Liver (tissue), 9 donors: ENCODE results near the gene ZNF296. TPM values are rescaled to one million over a fixed set of nuclear protein-coding genes. Genes with fewer than 3 reads are reported as not detected.

Experiments used
- DNase-seq: peaks from one replicate; pipeline ENCODE4 v3.0.0-alpha.2; 2017; ENCODE audit warnings: low spot score
- H3K27ac ChIP-seq, 2 donors: one replicate each; pipeline ENCODE4 v1.7.0; 2013; ENCODE audit warnings: inconsistent platforms in 2 of 2, low read length in 2 of 2, control low read depth in 1 of 2, low read depth in 1 of 2, mild to moderate bottlenecking in 1 of 2
- H3K27me3 ChIP-seq, 4 donors: one replicate each; pipeline versions ENCODE4 v1.6.1 to v1.7.0; 2013; ENCODE audit warnings: low read length in 3 of 4, inconsistent platforms in 1 of 4, mild to moderate bottlenecking in 1 of 4, moderate library complexity in 1 of 4; ENCODE audit not compliant: control insufficient read depth in 4 of 4, insufficient read depth in 4 of 4
- H3K36me3 ChIP-seq, 4 donors: one replicate each; pipeline versions ENCODE4 v1.6.1 to v1.7.0; 2013; ENCODE audit warnings: low read length in 3 of 4, mild to moderate bottlenecking in 3 of 4, low read depth in 1 of 4, moderate library complexity in 1 of 4; ENCODE audit not compliant: control insufficient read depth in 4 of 4, insufficient read depth in 3 of 4
- H3K4me1 ChIP-seq, 4 donors: one replicate each; pipeline versions ENCODE4 v1.6.1 to v1.7.0; 2013; ENCODE audit warnings: low read length in 3 of 4, mild to moderate bottlenecking in 3 of 4, moderate library complexity in 1 of 4; ENCODE audit not compliant: control insufficient read depth in 4 of 4, insufficient read depth in 4 of 4
- H3K4me3 ChIP-seq, 3 donors: one replicate each; pipeline versions ENCODE4 v1.6.1 to v1.7.0; 2013; ENCODE audit warnings: low read length in 3 of 3, control low read depth in 1 of 3, low read depth in 1 of 3, mild to moderate bottlenecking in 1 of 3
- H3K9ac ChIP-seq, 2 donors: one replicate each; pipeline ENCODE4 v1.7.0; 2013; ENCODE audit warnings: low read length in 2 of 2, mild to moderate bottlenecking in 2 of 2, moderate library complexity in 2 of 2, control low read depth in 1 of 2, low read depth in 1 of 2
- H3K9me3 ChIP-seq, 4 donors: one replicate each; pipeline versions ENCODE4 v1.6.1 to v1.7.0; 2013; ENCODE audit warnings: low read length in 3 of 4; ENCODE audit not compliant: control insufficient read depth in 4 of 4
- EGR1 ChIP-seq, 2 donors: IDR thresholded peaks; 2 replicates each; pipeline ENCODE4 v1.6.1; 2016 to 2018; ENCODE audit warnings: antibody characterized with exemption in 2 of 2, low read depth in 2 of 2
- FOXA1 ChIP-seq: IDR thresholded peaks from 2 replicates; pipeline ENCODE4 v1.6.1; 2016; ENCODE audit warnings: antibody characterized with exemption
- FOXA2 ChIP-seq: IDR thresholded peaks from 2 replicates; pipeline ENCODE4 v1.6.1; 2016; ENCODE audit warnings: antibody characterized with exemption
- GABPA ChIP-seq, 2 donors: IDR thresholded peaks in 1 of 2; conservative IDR thresholded peaks in 1 of 2; 2 replicates each; pipeline ENCODE4 v1.6.1; 2016; ENCODE audit warnings: antibody characterized with exemption in 2 of 2, mild to moderate bottlenecking in 1 of 2, moderate library complexity in 1 of 2
- HNF4A ChIP-seq, 2 donors: conservative IDR thresholded peaks; 2 replicates each; pipeline ENCODE4 v1.6.1; 2016; ENCODE audit warnings: antibody characterized with exemption in 2 of 2, mild to moderate bottlenecking in 2 of 2
- HNF4G ChIP-seq: IDR thresholded peaks from 2 replicates; pipeline ENCODE4 v1.6.1; 2016; ENCODE audit warnings: antibody characterized with exemption
- JUND ChIP-seq, 2 donors: IDR thresholded peaks; 2 replicates each; pipeline ENCODE4 v1.6.1; 2016; ENCODE audit warnings: antibody characterized with exemption in 2 of 2
- NR2F2 ChIP-seq: IDR thresholded peaks from 2 replicates; pipeline ENCODE4 v1.6.1; 2016; ENCODE audit warnings: antibody characterized with exemption
- RAD21 ChIP-seq, 2 donors: IDR thresholded peaks; 2 replicates each; pipeline ENCODE4 v1.6.1; 2016; ENCODE audit warnings: antibody characterized with exemption in 2 of 2, mild to moderate bottlenecking in 2 of 2
- RXRA ChIP-seq, 2 donors: IDR thresholded peaks; 2 replicates each; pipeline ENCODE4 v1.6.1; 2017 to 2018; ENCODE audit warnings: antibody characterized with exemption in 2 of 2, mild to moderate bottlenecking in 1 of 2
- SP1 ChIP-seq: IDR thresholded peaks from 2 replicates; pipeline ENCODE4 v1.6.1; 2018; ENCODE audit warnings: antibody characterized with exemption, mild to moderate bottlenecking
- TAF1 ChIP-seq: conservative IDR thresholded peaks from 2 replicates; pipeline ENCODE4 v1.6.1; 2016; ENCODE audit warnings: antibody characterized with exemption, mild to moderate bottlenecking
- YY1 ChIP-seq: IDR thresholded peaks from 2 replicates; pipeline ENCODE4 v1.6.1; 2016; ENCODE audit warnings: antibody characterized with exemption, mild to moderate bottlenecking
- WGBS: extraction: QIAGEN DNeasy Blood & Tissue Kit; methylation state at CpG from one replicate; pipeline ENCODE4 v1.1.7; 2013; 5-methylcytosine and 5-hydroxymethylcytosine counted together
- polyA plus RNA-seq, 2 donors: library from polyadenylated mRNA; stranded (reverse) in 1 of 2; unstranded in 1 of 2; fragments of 200-250 nt in 1 of 2; fragments of >200 nt in 1 of 2; fragmentation: Nextera tagmentation in 1 of 2; extraction: Ambion mirVana in 1 of 2; gene quantifications; one replicate each; pipeline versions ENCODE4 v1.2.1 to v1.2.3, GENCODE V29; 2013 to 2015
- total RNA-seq, 2 donors: library from RNA; depleted of rRNA; stranded (reverse); fragments of >200 nt; gene quantifications; one replicate each; pipeline ENCODE4 v1.2.3, GENCODE V29; 2014
- TF ChIP-seq, protein P1 (sequence below): IDR thresholded peaks from 2 replicates; pipeline ENCODE4 v1.6.1; 2016; ENCODE audit warnings: antibody characterized with exemption
- TF ChIP-seq, protein P2 (sequence below): IDR thresholded peaks from 2 replicates; pipeline ENCODE4 v1.6.1; 2016; ENCODE audit warnings: antibody characterized with exemption
- TF ChIP-seq, protein P3 (sequence below): IDR thresholded peaks from 2 replicates; pipeline ENCODE4 v1.6.1; 2016; ENCODE audit warnings: antibody characterized with exemption
- TF ChIP-seq, protein P4 (sequence below): IDR thresholded peaks from 2 replicates; pipeline ENCODE4 v1.6.1; 2016; ENCODE audit warnings: antibody characterized with exemption, mild to moderate bottlenecking
- TF ChIP-seq, protein P5 (sequence below): fragments of 150-350 bp; IDR thresholded peaks from 2 replicates; pipeline ENCODE4 v1.5.1; 2017; ENCODE audit warnings: improper control_type of control experiment, low read depth, low read length; ENCODE audit not compliant: missing input control
- donor health status: healthy.
- donor health status: healthy.
- donor health status: healthy.
- donor health status: healthy.
- donor health status: healthy.

ZNF296 gene
- total and polyA plus RNA-seq, 4 donors = 0.16 to 0.42 (median 0.17) TPM; not detected in 1

DNA sequence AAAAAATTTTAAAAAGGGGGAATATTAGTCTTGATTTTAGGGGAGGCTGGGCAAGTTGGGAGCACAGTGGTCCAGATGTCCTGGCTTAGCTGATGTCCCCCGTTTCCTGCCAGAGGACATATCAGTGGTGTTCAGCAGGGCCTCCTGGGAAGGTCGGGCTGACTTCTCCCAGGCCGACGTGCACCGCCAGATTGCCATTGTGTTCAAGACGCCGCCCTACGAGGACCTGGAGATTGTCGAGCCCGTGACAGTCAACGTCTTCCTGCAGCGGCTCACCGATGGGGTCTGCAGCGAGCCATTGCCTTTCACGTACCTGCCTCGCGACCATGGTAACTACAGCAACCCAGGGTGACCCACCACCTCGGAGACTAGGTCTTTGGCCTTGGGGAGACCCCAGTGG lies 43.9 kb downstream of the ZNF296 start:
- Histone ChIP-seq H3K27ac (no peak overlapping the region), H3K4me1 (no peaks in the 10 kb centered on the region), H3K4me3 (no peak overlapping the region), H3K9me3 (no peaks in the 10 kb centered on the region), H3K9ac (no peak overlapping the region), H3K27me3 (no peaks in the 10 kb centered on the region), H3K36me3 (peaks cover 3 to 31% (median 21%) of the 10 kb centered on the region in 4 donors)
- DNase-seq = no peak
- TF ChIP-seq SP1 (no peak), HNF4A (conservative IDR thresholded peaks at IDR 0.05) (no peak), HNF4G (no peak), FOXA1 (no peak), EGR1 (IDR thresholded peaks at IDR 0.05; ENCODE audit: low read depth in 2 of 2) (no peak), JUND (IDR thresholded peaks at IDR 0.05) (no peak), RXRA (IDR thresholded peaks at IDR 0.05) (no peak), GABPA (IDR thresholded peaks at IDR 0.05 in 1 of 2, conservative IDR thresholded peaks at IDR 0.05 in 1 of 2) (no peak), YY1 (no peak), FOXA2 (no peak), TAF1 (no peak), NR2F2 (no peak)
- TF ChIP-seq, protein P1, sequence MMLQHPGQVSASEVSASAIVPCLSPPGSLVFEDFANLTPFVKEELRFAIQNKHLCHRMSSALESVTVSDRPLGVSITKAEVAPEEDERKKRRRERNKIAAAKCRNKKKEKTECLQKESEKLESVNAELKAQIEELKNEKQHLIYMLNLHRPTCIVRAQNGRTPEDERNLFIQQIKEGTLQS = no peak
- TF ChIP-seq, protein P2, sequence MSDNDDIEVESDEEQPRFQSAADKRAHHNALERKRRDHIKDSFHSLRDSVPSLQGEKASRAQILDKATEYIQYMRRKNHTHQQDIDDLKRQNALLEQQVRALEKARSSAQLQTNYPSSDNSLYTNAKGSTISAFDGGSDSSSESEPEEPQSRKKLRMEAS = no peak
- TF ChIP-seq, protein P3, sequence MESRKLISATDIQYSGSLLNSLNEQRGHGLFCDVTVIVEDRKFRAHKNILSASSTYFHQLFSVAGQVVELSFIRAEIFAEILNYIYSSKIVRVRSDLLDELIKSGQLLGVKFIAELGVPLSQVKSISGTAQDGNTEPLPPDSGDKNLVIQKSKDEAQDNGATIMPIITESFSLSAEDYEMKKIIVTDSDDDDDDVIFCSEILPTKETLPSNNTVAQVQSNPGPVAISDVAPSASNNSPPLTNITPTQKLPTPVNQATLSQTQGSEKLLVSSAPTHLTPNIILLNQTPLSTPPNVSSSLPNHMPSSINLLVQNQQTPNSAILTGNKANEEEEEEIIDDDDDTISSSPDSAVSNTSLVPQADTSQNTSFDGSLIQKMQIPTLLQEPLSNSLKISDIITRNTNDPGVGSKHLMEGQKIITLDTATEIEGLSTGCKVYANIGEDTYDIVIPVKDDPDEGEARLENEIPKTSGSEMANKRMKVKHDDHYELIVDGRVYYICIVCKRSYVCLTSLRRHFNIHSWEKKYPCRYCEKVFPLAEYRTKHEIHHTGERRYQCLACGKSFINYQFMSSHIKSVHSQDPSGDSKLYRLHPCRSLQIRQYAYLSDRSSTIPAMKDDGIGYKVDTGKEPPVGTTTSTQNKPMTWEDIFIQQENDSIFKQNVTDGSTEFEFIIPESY = no peak
- TF ChIP-seq, protein P4, sequence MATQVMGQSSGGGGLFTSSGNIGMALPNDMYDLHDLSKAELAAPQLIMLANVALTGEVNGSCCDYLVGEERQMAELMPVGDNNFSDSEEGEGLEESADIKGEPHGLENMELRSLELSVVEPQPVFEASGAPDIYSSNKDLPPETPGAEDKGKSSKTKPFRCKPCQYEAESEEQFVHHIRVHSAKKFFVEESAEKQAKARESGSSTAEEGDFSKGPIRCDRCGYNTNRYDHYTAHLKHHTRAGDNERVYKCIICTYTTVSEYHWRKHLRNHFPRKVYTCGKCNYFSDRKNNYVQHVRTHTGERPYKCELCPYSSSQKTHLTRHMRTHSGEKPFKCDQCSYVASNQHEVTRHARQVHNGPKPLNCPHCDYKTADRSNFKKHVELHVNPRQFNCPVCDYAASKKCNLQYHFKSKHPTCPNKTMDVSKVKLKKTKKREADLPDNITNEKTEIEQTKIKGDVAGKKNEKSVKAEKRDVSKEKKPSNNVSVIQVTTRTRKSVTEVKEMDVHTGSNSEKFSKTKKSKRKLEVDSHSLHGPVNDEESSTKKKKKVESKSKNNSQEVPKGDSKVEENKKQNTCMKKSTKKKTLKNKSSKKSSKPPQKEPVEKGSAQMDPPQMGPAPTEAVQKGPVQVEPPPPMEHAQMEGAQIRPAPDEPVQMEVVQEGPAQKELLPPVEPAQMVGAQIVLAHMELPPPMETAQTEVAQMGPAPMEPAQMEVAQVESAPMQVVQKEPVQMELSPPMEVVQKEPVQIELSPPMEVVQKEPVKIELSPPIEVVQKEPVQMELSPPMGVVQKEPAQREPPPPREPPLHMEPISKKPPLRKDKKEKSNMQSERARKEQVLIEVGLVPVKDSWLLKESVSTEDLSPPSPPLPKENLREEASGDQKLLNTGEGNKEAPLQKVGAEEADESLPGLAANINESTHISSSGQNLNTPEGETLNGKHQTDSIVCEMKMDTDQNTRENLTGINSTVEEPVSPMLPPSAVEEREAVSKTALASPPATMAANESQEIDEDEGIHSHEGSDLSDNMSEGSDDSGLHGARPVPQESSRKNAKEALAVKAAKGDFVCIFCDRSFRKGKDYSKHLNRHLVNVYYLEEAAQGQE = no peak
- TF ChIP-seq, protein P5, sequence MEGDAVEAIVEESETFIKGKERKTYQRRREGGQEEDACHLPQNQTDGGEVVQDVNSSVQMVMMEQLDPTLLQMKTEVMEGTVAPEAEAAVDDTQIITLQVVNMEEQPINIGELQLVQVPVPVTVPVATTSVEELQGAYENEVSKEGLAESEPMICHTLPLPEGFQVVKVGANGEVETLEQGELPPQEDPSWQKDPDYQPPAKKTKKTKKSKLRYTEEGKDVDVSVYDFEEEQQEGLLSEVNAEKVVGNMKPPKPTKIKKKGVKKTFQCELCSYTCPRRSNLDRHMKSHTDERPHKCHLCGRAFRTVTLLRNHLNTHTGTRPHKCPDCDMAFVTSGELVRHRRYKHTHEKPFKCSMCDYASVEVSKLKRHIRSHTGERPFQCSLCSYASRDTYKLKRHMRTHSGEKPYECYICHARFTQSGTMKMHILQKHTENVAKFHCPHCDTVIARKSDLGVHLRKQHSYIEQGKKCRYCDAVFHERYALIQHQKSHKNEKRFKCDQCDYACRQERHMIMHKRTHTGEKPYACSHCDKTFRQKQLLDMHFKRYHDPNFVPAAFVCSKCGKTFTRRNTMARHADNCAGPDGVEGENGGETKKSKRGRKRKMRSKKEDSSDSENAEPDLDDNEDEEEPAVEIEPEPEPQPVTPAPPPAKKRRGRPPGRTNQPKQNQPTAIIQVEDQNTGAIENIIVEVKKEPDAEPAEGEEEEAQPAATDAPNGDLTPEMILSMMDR = no peak
- 90% methylated on average over 18 of the region's 18 CpGs for WGBS

DNA sequence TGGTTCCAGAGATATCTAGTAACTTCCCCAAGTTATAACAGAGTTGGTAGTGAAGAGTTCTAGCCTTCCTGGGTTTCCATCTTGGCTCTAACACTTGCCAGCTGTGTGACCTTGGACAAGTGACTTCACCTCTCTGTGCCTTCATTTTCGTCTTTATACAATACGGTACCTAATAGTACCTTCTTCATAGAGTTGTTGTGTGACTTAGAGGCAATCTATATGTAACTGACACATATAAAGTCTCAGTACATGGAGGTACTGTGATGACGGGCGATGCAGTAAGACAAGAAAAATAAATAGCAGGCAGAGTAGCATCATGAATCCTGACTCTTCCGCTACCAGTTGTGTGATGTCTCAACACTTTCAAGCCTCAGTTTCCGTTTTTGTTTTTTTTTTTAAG lies 45.5 kb downstream of the ZNF296 start:
- no peak overlapping the region for H3K27ac ChIP-seq
- DNase-seq = no peak
- H3K27me3 ChIP-seq = no peaks in the 10 kb centered on the region
- H3K36me3 ChIP-seq = peaks cover 3 to 31% (median 21%) of the 10 kb centered on the region in 4 donors
- no peak overlapping the region for H3K9ac ChIP-seq
- no peaks in the 10 kb centered on the region for H3K4me1 ChIP-seq
- no peaks in the 10 kb centered on the region for H3K9me3 ChIP-seq
- WGBS = 96% methylated on average over 6 of the region's 6 CpGs
- no peak overlapping the region for H3K4me3 ChIP-seq
- TF ChIP-seq HNF4A (conservative IDR thresholded peaks at IDR 0.05) (no peak), NR2F2 (no peak), FOXA1 (no peak), FOXA2 (no peak), RAD21 (IDR thresholded peaks at IDR 0.05) (no peak), YY1 (no peak), EGR1 (IDR thresholded peaks at IDR 0.05; ENCODE audit: low read depth in 2 of 2) (no peak), JUND (IDR thresholded peaks at IDR 0.05) (no peak), HNF4G (no peak), RXRA (IDR thresholded peaks at IDR 0.05) (no peak), GABPA (IDR thresholded peaks at IDR 0.05 in 1 of 2, conservative IDR thresholded peaks at IDR 0.05 in 1 of 2) (no peak)
- TF ChIP-seq, protein P4 = no peak
- TF ChIP-seq, protein P3 = no peak
- TF ChIP-seq, protein P2 = no peak
